Measurements from ENCODE around the gene CERCAM.
"Not testable (repeated sequence)": the region's sequence is repeated elsewhere in the genome, so short reads cannot be mapped to it uniquely, and the experiment has no call there.

The CERCAM gene

GRCh38 chr9:128439273-128439672 is 18.6 kb downstream of the CERCAM start:
- no peak for TF ChIP-seq CTCF (IDR thresholded peaks at IDR 0.05; ENCODE audit: control insufficient read depth, extremely low read depth, insufficient read depth)
- no peak overlapping the region for H3K4me3 ChIP-seq (ENCODE audit: low read depth, low read length)
- no peak for DNase-seq (ENCODE audit: low read depth)

- no peak for TF ChIP-seq CTCF (IDR thresholded peaks at IDR 0.05; ENCODE audit: control insufficient read depth, extremely low read depth, insufficient read depth)
- DNase-seq (ENCODE audit: low read depth) = no peak
- H3K4me3 ChIP-seq (ENCODE audit: low read depth, low read length) = no peak overlapping the region
Observed at GRCh38 chr9:128442150-128442549, 21.5 kb downstream of the CERCAM start.

GRCh38 chr9:128446505-128446904 is 25.8 kb downstream of the CERCAM start:
- not testable (repeated sequence) for DNase-seq (ENCODE audit: low read depth); H3K4me3 ChIP-seq (ENCODE audit: low read depth, low read length)

- no peak for TF ChIP-seq CTCF (IDR thresholded peaks at IDR 0.05; ENCODE audit: control insufficient read depth, extremely low read depth, insufficient read depth)
- DNase-seq (ENCODE audit: low read depth) = no peak
- no peak overlapping the region for H3K4me3 ChIP-seq (ENCODE audit: low read depth, low read length)
Observed at GRCh38 chr9:128448746-128449145, 28.1 kb downstream of the CERCAM start.

- no peak overlapping the region for H3K4me3 ChIP-seq (ENCODE audit: low read depth, low read length)
- no peak for TF ChIP-seq CTCF (IDR thresholded peaks at IDR 0.05; ENCODE audit: control insufficient read depth, extremely low read depth, insufficient read depth)
- no peak for DNase-seq (ENCODE audit: low read depth)
Observed at GRCh38 chr9:128454991-128455390, 34.3 kb downstream of the CERCAM start.

- TF ChIP-seq CTCF (IDR thresholded peaks at IDR 0.05; ENCODE audit: control insufficient read depth, extremely low read depth, insufficient read depth) = no peak
- peak; percentile 80 for DNase-seq (ENCODE audit: low read depth)
- peak within 1 kb of the TSS; percentile 89 for H3K4me3 ChIP-seq (ENCODE audit: low read depth, low read length)
Observed at GRCh38 chr9:128455849-128456612, 35.4 kb downstream of the CERCAM start, which contains the start of gene ODF2. Gene ODF2, plus strand, starts transcription at chr9:128456006. Its CDS starts 86 bp downstream, at chr9:128456092.

GRCh38 chr9:128456613-128457061 is 36.0 kb downstream of the CERCAM start:
- DNase-seq (ENCODE audit: low read depth) = no peak
- no peak for TF ChIP-seq CTCF (IDR thresholded peaks at IDR 0.05; ENCODE audit: control insufficient read depth, extremely low read depth, insufficient read depth)
- H3K4me3 ChIP-seq (ENCODE audit: low read depth, low read length) = peak overlapping the region; percentile 89

Data from LNCaP clone FGC (cell line).